ENCODE data around the gene ZNF793. TPM values are rescaled to one million over a fixed set of nuclear protein-coding genes. Genes with fewer than 3 reads are reported as not detected.

ZNF793 gene
- total RNA-seq, result 29.7 to 32.1 TPM (median 30.4 TPM) in 3 replicates

- no peaks in the 10 kb centered on the region for H3K4me1 Mint-ChIP-seq
- no peak within 1 kb of the TSS for H3K4me3 Mint-ChIP-seq
- no peak for TF ChIP-seq CTCF (IDR thresholded peaks at IDR 0.05; ENCODE audit: unreplicated experiment)
- H3K27ac Mint-ChIP-seq, result no peak within 1 kb of the TSS
- H3K36me3 Mint-ChIP-seq, result peaks cover 27% of the 10 kb centered on the region
- peaks cover 23% of the 10 kb centered on the region for H3K9me3 Mint-ChIP-seq
- no peaks in the 10 kb centered on the region for H3K27me3 Mint-ChIP-seq (ENCODE audit: low read depth)
- peak; percentile 40 to 78 for DNase-seq (ENCODE audit: low spot score in 2 of 2, unreplicated experiment in 2 of 2)
Measured at GRCh38 chr19:37506387-37507166, at the start of gene ZNF793. ZNF793 (plus strand) TSS chr19:37506939; CDS start chr19:37523440, 16,501 bp downstream.

GRCh38 chr19:37466277-37466797, 40.4 kb upstream of the ZNF793 start:
- Mint-ChIP-seq H3K9me3 (peaks cover 13% of the 10 kb centered on the region), H3K4me1 (peaks cover 25% of the 10 kb centered on the region), H3K27me3 (ENCODE audit: low read depth) (no peaks in the 10 kb centered on the region), H3K27ac (peak overlapping the region; percentile 98), H3K36me3 (peaks cover 20% of the 10 kb centered on the region), H3K4me3 (peak overlapping the region; percentile 94)
- DNase-seq (ENCODE audit: low spot score in 2 of 2, unreplicated experiment in 2 of 2), result no peak
- TF ChIP-seq CTCF (IDR thresholded peaks at IDR 0.05; ENCODE audit: unreplicated experiment), result no peak

- peaks cover 20% of the 10 kb centered on the region for H3K36me3 Mint-ChIP-seq
- H3K4me1 Mint-ChIP-seq, result peaks cover 25% of the 10 kb centered on the region
- no peak for TF ChIP-seq CTCF (IDR thresholded peaks at IDR 0.05; ENCODE audit: unreplicated experiment)
- peaks cover 13% of the 10 kb centered on the region for H3K9me3 Mint-ChIP-seq
- no peaks in the 10 kb centered on the region for H3K27me3 Mint-ChIP-seq (ENCODE audit: low read depth)
- DNase-seq (ENCODE audit: low spot score in 2 of 2, unreplicated experiment in 2 of 2), result peak; percentile 75 to 86
- H3K27ac Mint-ChIP-seq, result peak within 1 kb of the TSS; percentile 98
- peak within 1 kb of the TSS; percentile 94 for H3K4me3 Mint-ChIP-seq
Measured at GRCh38 chr19:37466798-37467607, 39.7 kb upstream of the ZNF793 start, which contains the start of gene ZNF569. ZNF569 (minus strand) TSS chr19:37467444; CDS start chr19:37444921, 22,523 bp downstream.

- Mint-ChIP-seq H3K27me3 (ENCODE audit: low read depth) (no peaks in the 10 kb centered on the region), H3K4me1 (peaks cover 25% of the 10 kb centered on the region), H3K36me3 (peaks cover 20% of the 10 kb centered on the region), H3K9me3 (peaks cover 13% of the 10 kb centered on the region), H3K4me3 (peak overlapping the region; percentile 94), H3K27ac (peak overlapping the region; percentile 98)
- no peak for DNase-seq (ENCODE audit: low spot score in 2 of 2, unreplicated experiment in 2 of 2)
- no peak for TF ChIP-seq CTCF (IDR thresholded peaks at IDR 0.05; ENCODE audit: unreplicated experiment)
Measured at GRCh38 chr19:37467608-37468090, 39.1 kb upstream of the ZNF793 start.

GRCh38 chr19:37468961-37469777, 37.6 kb upstream of the ZNF793 start, which contains the start of gene ZNF570:
ZNF570 (plus strand) TSS chr19:37469356; CDS start chr19:37470355, 999 bp downstream.
- H3K4me1 Mint-ChIP-seq, result peaks cover 25% of the 10 kb centered on the region
- peaks cover 13% of the 10 kb centered on the region for H3K9me3 Mint-ChIP-seq
- peak; percentile 69 to 83 for DNase-seq (ENCODE audit: low spot score in 2 of 2, unreplicated experiment in 2 of 2)
- no peak for TF ChIP-seq CTCF (IDR thresholded peaks at IDR 0.05; ENCODE audit: unreplicated experiment)
- peak within 1 kb of the TSS; percentile 99 for H3K27ac Mint-ChIP-seq
- peaks cover 18% of the 10 kb centered on the region for H3K36me3 Mint-ChIP-seq
- H3K27me3 Mint-ChIP-seq (ENCODE audit: low read depth), result no peaks in the 10 kb centered on the region
- H3K4me3 Mint-ChIP-seq, result peak within 1 kb of the TSS; percentile 94
